HG03103 (cell line): Measurements from ENCODE around the gene LINS1.
A peak's percentile ranks its signal among the peaks of the same experiment; 100 is the strongest.

Experiments
- ATAC-seq: cut with Tn5 transposase; IDR thresholded peaks from one replicate; pipeline ENCODE4 v1.9.1; 2021; ENCODE audit warnings: low read depth; ENCODE audit not compliant: unreplicated experiment

LINS1 gene

GRCh38 chr15:100602064-100602822, at the start of gene LINS1, which contains the start of gene ASB7:
Gene LINS1 (minus strand): TSS chr15:100602184. CDS start chr15:100580842, 21,342 bp downstream.
Gene ASB7 (plus strand): TSS chr15:100602589. CDS start chr15:100612217, 9,628 bp downstream.
- peak; percentile 80 for ATAC-seq

- ATAC-seq, result no peak
Measured at GRCh38 chr15:100651253-100651652, 49.3 kb upstream of the LINS1 start.

GRCh38 chr15:100650685-100651084, 48.7 kb upstream of the LINS1 start:
- ATAC-seq, result no peak

GRCh38 chr15:100648951-100649350, 47.0 kb upstream of the LINS1 start:
- ATAC-seq, result no peak

- no peak for ATAC-seq
Measured at GRCh38 chr15:100645671-100646070, 43.7 kb upstream of the LINS1 start.

- ATAC-seq, result no peak
Measured at GRCh38 chr15:100642950-100643338, 41.0 kb upstream of the LINS1 start.

GRCh38 chr15:100642213-100642949, 40.4 kb upstream of the LINS1 start:
- no peak for ATAC-seq

DNA sequence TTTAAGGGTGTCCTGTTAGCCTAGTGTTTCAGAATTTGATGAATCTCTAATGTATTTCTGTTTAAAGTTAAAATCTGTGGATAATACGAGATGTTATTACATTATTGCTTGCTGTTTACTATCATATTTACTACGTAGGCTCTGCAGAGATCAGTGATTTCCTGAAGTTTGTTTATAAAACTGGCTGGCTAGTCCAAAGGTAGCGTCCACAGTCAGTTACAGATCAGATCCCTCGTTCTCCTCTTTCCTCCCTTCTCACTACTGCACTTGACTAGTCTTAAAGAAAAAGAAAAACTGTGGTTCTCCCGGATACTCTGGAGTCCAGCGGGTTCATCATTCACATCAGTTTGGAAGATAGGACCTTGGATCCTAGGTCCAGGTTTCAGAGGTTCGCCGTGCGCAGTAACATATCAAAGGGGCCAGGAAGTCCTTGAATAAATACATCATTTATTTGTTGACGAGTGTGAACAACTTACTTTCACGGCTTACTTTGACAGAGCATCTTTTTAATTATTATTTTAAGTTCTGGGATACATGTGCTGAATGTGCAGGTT, 36.3 kb upstream of the LINS1 start:
- no peak for ATAC-seq

DNA sequence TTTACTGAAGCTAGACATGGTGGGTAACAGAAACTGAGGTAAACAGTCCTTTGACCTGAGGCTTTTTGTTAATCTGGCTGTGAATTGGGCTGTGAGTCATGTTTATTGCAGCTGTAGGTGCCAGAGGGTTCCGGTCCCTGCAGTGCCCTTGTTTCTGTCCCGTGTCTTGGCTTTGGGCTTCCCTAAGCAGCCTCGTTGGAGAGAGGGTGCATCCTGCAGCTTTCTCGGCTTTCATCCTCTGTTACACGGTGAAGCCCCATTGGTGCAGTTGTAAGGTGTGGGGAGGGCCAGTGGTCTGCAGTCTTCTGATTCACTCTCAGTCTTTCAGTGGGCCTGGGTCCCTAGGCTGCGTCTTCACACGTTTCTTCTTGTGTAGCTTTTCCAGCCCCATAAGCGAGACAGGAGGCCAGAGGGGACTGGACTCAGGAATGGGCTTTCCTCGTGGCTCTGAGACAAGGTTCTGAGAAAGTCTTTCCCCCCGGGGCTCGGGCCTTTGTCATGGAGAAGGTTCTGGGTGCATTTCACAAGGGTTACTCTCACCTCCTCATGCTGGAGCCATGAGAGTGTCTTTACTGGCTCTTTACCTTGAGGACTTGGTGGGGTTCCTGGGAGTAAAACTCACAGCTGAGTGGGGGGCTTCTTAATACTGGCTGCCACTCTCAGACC, 33.6 kb upstream of the LINS1 start:
- no peak for ATAC-seq

- ATAC-seq, result no peak
Measured at GRCh38 chr15:100633763-100634075, 31.7 kb upstream of the LINS1 start.

- no peak for ATAC-seq
Measured at GRCh38 chr15:100631831-100632230, 29.8 kb upstream of the LINS1 start.

DNA sequence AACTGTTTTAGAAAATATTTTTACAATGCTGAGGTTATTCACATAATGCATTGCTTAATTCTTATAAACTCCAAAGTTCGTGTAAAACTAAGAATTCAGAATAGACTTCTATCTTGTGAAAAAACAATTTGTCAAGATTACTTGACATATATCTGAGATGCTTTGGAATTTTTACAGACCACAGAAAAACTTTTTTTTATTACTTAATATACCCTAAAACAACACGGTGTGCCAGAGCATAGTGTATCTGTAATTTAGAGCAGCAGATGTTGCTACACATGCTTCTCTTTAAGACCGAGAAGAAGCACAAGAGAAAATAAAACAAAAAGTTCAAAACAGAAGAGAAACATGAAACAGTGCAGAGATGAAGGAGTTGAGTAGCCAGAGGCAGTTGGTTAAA, 26.8 kb upstream of the LINS1 start:
- ATAC-seq, result no peak

- peak; percentile 81 for ATAC-seq
Measured at GRCh38 chr15:100627789-100628395, 25.9 kb upstream of the LINS1 start.

- ATAC-seq, result no peak
Measured at GRCh38 chr15:100623301-100623700, 21.3 kb upstream of the LINS1 start.

GRCh38 chr15:100616700-100617099, 14.7 kb upstream of the LINS1 start:
- no peak for ATAC-seq

DNA sequence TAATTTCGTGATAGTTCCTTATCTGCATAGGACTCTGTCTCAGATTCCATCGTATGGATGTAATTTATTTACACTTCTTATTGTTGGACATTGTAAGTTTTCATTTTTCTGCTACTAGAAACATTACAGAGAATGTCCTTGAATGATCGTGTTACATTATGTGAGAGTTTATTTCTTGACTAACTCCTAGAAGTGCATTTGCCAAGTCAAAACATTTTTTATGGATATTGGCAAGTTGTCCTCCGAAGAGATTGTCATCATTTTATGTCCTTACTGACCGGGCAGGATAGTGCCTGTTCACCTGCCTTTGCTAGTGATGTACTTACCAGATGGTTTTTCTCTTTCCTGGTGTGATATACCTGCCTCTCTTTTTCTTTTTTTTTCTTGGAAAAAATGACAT, 13.8 kb upstream of the LINS1 start:
- ATAC-seq, result no peak

- ATAC-seq, result no peak
Measured at GRCh38 chr15:100614918-100615317, 12.9 kb upstream of the LINS1 start.

DNA sequence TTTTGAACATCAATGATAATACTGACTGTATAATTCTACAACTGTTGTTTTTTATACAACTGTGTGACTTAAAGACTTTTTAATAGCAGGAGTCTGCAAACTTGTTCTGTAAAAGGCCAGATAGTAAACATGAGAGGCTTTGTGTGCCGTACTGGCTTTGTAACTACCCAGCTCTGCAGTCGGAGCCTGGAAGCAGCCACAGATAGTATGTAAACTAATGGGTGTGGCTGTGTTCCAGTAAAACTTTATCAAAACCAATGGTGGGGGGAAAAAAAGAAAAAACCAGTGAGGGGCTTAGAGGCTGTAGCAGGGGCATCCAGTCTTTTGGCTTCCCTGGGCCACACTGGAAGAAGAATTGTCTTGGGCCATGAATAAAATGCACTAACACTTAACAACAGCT, 12.4 kb upstream of the LINS1 start:
- no peak for ATAC-seq

DNA sequence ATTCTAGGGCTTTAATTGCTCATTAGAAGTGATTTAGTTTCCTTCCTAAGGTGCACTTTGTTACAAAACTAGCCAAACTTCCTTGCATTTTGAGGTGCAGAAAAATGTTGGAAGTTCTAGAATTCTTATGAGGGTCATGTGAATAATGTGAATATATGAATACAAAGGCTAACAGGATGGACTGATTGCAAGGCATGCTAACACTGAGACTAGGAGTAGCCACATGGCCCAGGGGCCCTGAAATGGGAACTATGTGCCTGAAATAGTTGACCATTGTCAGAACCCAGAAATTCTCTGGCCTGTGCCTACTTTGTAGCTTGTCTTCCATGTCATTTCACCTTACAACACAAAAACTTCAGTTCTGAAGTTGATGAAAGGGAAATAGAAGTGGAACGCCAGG, 11.2 kb upstream of the LINS1 start:
- no peak for ATAC-seq

DNA sequence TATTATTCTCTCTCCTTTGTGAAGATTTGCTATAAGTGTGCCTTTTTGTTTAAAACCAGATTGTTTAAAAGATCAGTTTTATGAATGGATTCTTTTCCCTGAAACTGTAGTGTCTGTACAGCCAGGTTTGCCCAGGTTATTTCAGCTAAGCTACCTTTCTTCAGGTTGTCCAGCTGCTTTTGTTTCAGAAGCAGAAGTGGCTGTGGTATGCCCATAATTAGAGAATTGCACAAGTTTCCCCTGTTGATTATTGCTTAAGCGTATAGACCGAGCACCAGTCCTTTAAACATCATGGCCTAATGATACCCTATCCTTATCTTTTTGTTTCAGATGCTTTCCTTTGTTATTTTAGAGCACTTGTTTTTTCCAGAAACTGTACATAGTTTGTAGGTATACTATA, 10.6 kb upstream of the LINS1 start:
- no peak for ATAC-seq
